IMR-90 (cell line): ENCODE data around the gene MSL3B.

Experiments used
- ATAC-seq: fragments of 200-7000 bp; cut with Tn5 transposase; 2 replicates; pipeline ENCODE4 v1.9.1; 2020; ENCODE audit warnings: low read depth, mild to moderate bottlenecking, moderate library complexity
- BruUV-seq: library from RNA; stranded (reverse); fragments of 400-500 nt; replicated peaks from 2 replicates; lab custom pipeline; 2021; lab: Mats Ljungman, UMichigan
- CTCF ChIA-PET: fragments of 300-600 bp; formaldehyde crosslinking; extraction: SDS; loops from one replicate; lab custom pipeline; 2021; ENCODE audit warnings: antibody characterized with exemption; lab: Yijun Ruan, JAX
- POLR2A ChIA-PET: fragments of 300-600 bp; sonication (Branson Sonifier 250); formaldehyde crosslinking; loops from one replicate; lab custom pipeline; 2022; ENCODE audit warnings: antibody characterized with exemption; ENCODE audit not compliant: unreplicated experiment; lab: Charles Lee
- DNase-seq: peaks from one replicate; pipeline ENCODE4 v3.0.0; 2013
- H2AFZ ChIP-seq: replicated peaks from 2 replicates; pipeline ENCODE3; 2013; ENCODE audit warnings: low read length, mild to moderate bottlenecking; ENCODE audit not compliant: poor library complexity
- H2AK5ac ChIP-seq: 2 replicates; pipeline ENCODE4 v1.6.1; 2013; ENCODE audit warnings: low read depth, low read length, inconsistent platforms
- H2AK9ac ChIP-seq: replicated peaks from 2 replicates; pipeline ENCODE3; 2013; ENCODE audit warnings: mild to moderate bottlenecking, low read depth, low read length, moderate library complexity; ENCODE audit not compliant: poor library complexity
- H2BK120ac ChIP-seq: 2 replicates; pipeline ENCODE4 v1.6.1; 2013; ENCODE audit warnings: low read depth, low read length, inconsistent platforms
- H2BK15ac ChIP-seq: 3 replicates; pipeline ENCODE4 v1.6.1; 2013; ENCODE audit warnings: low read depth, low read length, inconsistent platforms
- H2BK20ac ChIP-seq: 2 replicates; pipeline ENCODE4 v1.6.1; 2013; ENCODE audit warnings: low read depth, mild to moderate bottlenecking, inconsistent platforms, low read length, moderate library complexity
- H2BK5ac ChIP-seq: 2 replicates; pipeline ENCODE4 v1.6.1; 2013; ENCODE audit warnings: mild to moderate bottlenecking, low read depth, low read length, inconsistent platforms; ENCODE audit not compliant: poor library complexity, severe bottlenecking
- H3K14ac ChIP-seq: replicated peaks from 2 replicates; pipeline ENCODE4 v1.6.1; 2013; ENCODE audit warnings: low read depth, low read length, inconsistent platforms
- H3K18ac ChIP-seq: 2 replicates; pipeline ENCODE4 v1.6.1; 2013; ENCODE audit warnings: low read depth, low read length, control low read depth
- H3K23ac ChIP-seq: 2 replicates; pipeline ENCODE4 v1.6.1; 2013; ENCODE audit warnings: low read depth, low read length, inconsistent platforms
- H3K27ac ChIP-seq: 2 replicates; pipeline ENCODE4 v1.5.1; 2013; ENCODE audit warnings: mild to moderate bottlenecking, control low read depth, low read length; ENCODE audit not compliant: insufficient read depth
- H3K27me3 ChIP-seq: 2 replicates; pipeline ENCODE4 v1.6.1; 2013; ENCODE audit warnings: low read length; ENCODE audit not compliant: control insufficient read depth, insufficient read depth
- H3K36me3 ChIP-seq: 2 replicates; pipeline ENCODE4 v1.6.1; 2013; ENCODE audit warnings: low read length, mixed read lengths; ENCODE audit not compliant: control insufficient read depth, insufficient read depth
- H3K4ac ChIP-seq: 2 replicates; pipeline ENCODE4 v1.6.1; 2013; ENCODE audit warnings: low read depth, low read length, inconsistent platforms
- H3K4me1 ChIP-seq: 2 replicates; pipeline ENCODE4 v1.6.1; 2013; ENCODE audit warnings: low read length, mixed read lengths; ENCODE audit not compliant: control insufficient read depth, insufficient read depth
- H3K4me2 ChIP-seq: 2 replicates; pipeline ENCODE4 v1.6.1; 2013; ENCODE audit warnings: low read depth, mild to moderate bottlenecking, control low read depth, low read length, moderate library complexity
- H3K4me3 ChIP-seq: 2 replicates; pipeline ENCODE4 v1.5.1; 2013; ENCODE audit warnings: low read depth, mild to moderate bottlenecking, control low read depth, low read length, moderate library complexity; ENCODE audit not compliant: insufficient read depth
- H3K56ac ChIP-seq: 2 replicates; pipeline ENCODE4 v1.6.1; 2013; ENCODE audit warnings: low read length, inconsistent platforms; ENCODE audit not compliant: insufficient read depth; ENCODE audit errors: extremely low read depth
- H3K79me1 ChIP-seq, 2 experiments: 2 replicates each; pipeline ENCODE4 v1.6.1; 2013; ENCODE audit warnings: low read length in 2 of 2, inconsistent platforms in 1 of 2, low read depth in 1 of 2
- H3K9ac ChIP-seq: 2 replicates; pipeline ENCODE4 v1.6.1; 2013; ENCODE audit warnings: low read depth, low read length, control low read depth
- H3K9me1 ChIP-seq: 2 replicates; pipeline ENCODE4 v1.6.1; 2013; ENCODE audit warnings: low read length, inconsistent platforms; ENCODE audit not compliant: insufficient read depth
- H3K9me3 ChIP-seq: 2 replicates; pipeline ENCODE4 v1.6.1; 2013; ENCODE audit warnings: low read length; ENCODE audit not compliant: control insufficient read depth, insufficient read depth
- H4K20me1 ChIP-seq: 2 replicates; pipeline ENCODE4 v1.6.1; 2013; ENCODE audit warnings: low read length, inconsistent platforms; ENCODE audit not compliant: insufficient read depth
- H4K5ac ChIP-seq: 2 replicates; pipeline ENCODE4 v1.6.1; 2013; ENCODE audit warnings: mild to moderate bottlenecking, low read depth, low read length, control low read depth
- H4K8ac ChIP-seq, 2 experiments: 2 replicates each; pipeline ENCODE4 v1.6.1; 2013; ENCODE audit warnings: low read depth in 2 of 2, low read length in 2 of 2, control low read depth in 1 of 2, inconsistent platforms in 1 of 2
- H4K91ac ChIP-seq: 2 replicates; pipeline ENCODE4 v1.6.1; 2013; ENCODE audit warnings: low read depth, low read length, inconsistent platforms; ENCODE audit not compliant: insufficient read depth
- CEBPB ChIP-seq: IDR thresholded peaks from 2 replicates; pipeline ENCODE4 v1.6.1; 2012; ENCODE audit warnings: low read depth, low read length, improper control_type of control experiment
- FOS ChIP-seq: fragments of 150-350 bp; IDR thresholded peaks from 2 replicates; pipeline ENCODE4 v1.6.1; 2016; ENCODE audit warnings: low read depth, low read length
- MAFK ChIP-seq: IDR thresholded peaks from 2 replicates; pipeline ENCODE4 v1.6.1; 2012; ENCODE audit warnings: low read depth, low read length, improper control_type of control experiment
- MXI1 ChIP-seq: IDR thresholded peaks from 2 replicates; pipeline ENCODE4 v1.6.1; 2012; ENCODE audit warnings: low read depth, mild to moderate bottlenecking, low read length, moderate library complexity, borderline replicate concordance
- NFE2L2 ChIP-seq: fragments of 150-350 bp; IDR thresholded peaks from 2 replicates; pipeline ENCODE4 v1.6.1; 2016; ENCODE audit warnings: low read depth, mild to moderate bottlenecking, low read length
- POLR2A ChIP-seq: IDR thresholded peaks from 2 replicates; pipeline ENCODE4 v1.6.1; 2012; ENCODE audit warnings: mild to moderate bottlenecking, low read depth, low read length
- RAD21 ChIP-seq: IDR thresholded peaks from 2 replicates; pipeline ENCODE4 v1.6.1; 2012; ENCODE audit warnings: low read length, improper control_type of control experiment
- whole genome bisulfite sequencing, 2 experiments: methylation state at CpG; one replicate each; pipeline versions ENCODE4 v1.1.5 to v1.1.7; 2013; ENCODE audit warnings: missing lambda C conversion rate in 2 of 2; ENCODE audit not compliant: insufficient read length in 1 of 2; ENCODE audit errors: extremely low coverage in 2 of 2; 5-methylcytosine and 5-hydroxymethylcytosine counted together
- dilution Hi-C: fragments of 300-500 bp; cut with HindIII; formaldehyde crosslinking; loops from one replicate; pipeline ENCODE4 v1.14.3; 2018; ENCODE audit warnings: low sequenced_read_pairs; ENCODE audit not compliant: unreplicated experiment
- in situ Hi-C: fragments of 300-500 bp; cut with MboI; formaldehyde crosslinking; loops from 3 replicates; pipeline ENCODE4 v1.14.3; 2019; ENCODE audit warnings: low sequenced_read_pairs, inconsistent platforms, mixed read lengths
- intact Hi-C: fragments of 100-400 bp; cut with micrococcal nuclease; formaldehyde crosslinking; loops from 2 replicates; pipeline ENCODE4 v1.10.0; 2022
- TF ChIP-seq, protein P1 (sequence below): fragments of 150-350 bp; IDR thresholded peaks from 2 replicates; pipeline ENCODE4 v1.6.1; 2017; ENCODE audit warnings: mild to moderate bottlenecking, antibody characterized with exemption, low read length, low read depth

The MSL3B gene

GRCh38 chr2:233852056-233852455 lies 16.1 kb downstream of the MSL3B start (continued):
- TF ChIP-seq, protein P1, sequence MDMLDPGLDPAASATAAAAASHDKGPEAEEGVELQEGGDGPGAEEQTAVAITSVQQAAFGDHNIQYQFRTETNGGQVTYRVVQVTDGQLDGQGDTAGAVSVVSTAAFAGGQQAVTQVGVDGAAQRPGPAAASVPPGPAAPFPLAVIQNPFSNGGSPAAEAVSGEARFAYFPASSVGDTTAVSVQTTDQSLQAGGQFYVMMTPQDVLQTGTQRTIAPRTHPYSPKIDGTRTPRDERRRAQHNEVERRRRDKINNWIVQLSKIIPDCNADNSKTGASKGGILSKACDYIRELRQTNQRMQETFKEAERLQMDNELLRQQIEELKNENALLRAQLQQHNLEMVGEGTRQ: no peak
- TF ChIP-seq MXI1 (no peak), MAFK (no peak), FOS (no peak), RAD21 (no peak), CEBPB (no peak), POLR2A (no peak)

DNA sequence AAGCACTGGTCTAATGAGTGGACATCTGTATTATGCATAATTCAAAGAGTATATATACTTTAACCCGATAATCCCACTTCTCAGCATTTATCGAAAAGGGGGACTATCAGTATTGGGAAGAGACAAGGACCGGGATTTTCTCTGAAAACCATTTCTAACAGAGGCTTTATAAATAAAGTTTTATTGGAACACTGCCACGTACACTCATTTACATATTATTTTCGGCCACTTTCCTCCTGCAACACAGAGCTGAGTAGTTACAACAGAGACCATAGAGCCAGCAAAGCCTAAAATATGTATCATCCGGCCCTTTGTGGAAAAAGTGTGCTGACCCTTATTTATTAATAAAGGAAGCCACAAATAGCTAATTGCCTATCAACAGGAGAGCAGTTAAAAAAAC lies 17.0 kb downstream of the MSL3B start:
- Histone ChIP-seq H3K4me2 (no peak overlapping the region), H2BK15ac (no peak overlapping the region), H4K8ac (peak overlapping the region in 1 of 2 experiments; percentile 17; a peak in 1 of 4 replicates), H3K27ac (no peak overlapping the region), H3K56ac (no peak overlapping the region), H2BK120ac (no peak overlapping the region), H3K4me1 (peaks cover 13% of the 10 kb centered on the region), H4K5ac (no peak overlapping the region), H3K36me3 (peaks cover 9% of the 10 kb centered on the region), H3K9ac (no peak overlapping the region), H2AK9ac (no peak overlapping the region), H3K9me3 (no peaks in the 10 kb centered on the region), H3K4ac (no peak overlapping the region), H2BK5ac (no peak overlapping the region), H4K20me1 (no peaks in the 10 kb centered on the region; the same call in 1 of the 2 replicates), H3K4me3 (no peak overlapping the region), H2AK5ac (no peak overlapping the region), H3K27me3 (no peaks in the 10 kb centered on the region), H3K9me1 (peaks cover 10% of the 10 kb centered on the region; the same call in 1 of the 2 replicates), H4K91ac (no peak overlapping the region), H2AFZ (no peak overlapping the region), H3K79me1 (peaks cover 40 to 60% of the 10 kb centered on the region in 2 experiments), H3K23ac (no peak overlapping the region), H2BK20ac (no peak overlapping the region), H3K18ac (no peak overlapping the region), H3K14ac (no peak overlapping the region)
- ChIA-PET POLR2A (no interaction called here), CTCF (no interaction called here)
- TF ChIP-seq NFE2L2: no peak
- no peak for ATAC-seq
- no TSS peak for BruUV-seq
- intact Hi-C loops (loop anchor here (10.0 kb wide), 2 partner anchors 286 to 694 kb away; partner anchors contain the start of gene USP40), in situ Hi-C loops (no loop called here), dilution Hi-C loops (no loop called here)
- DNase-seq: no peak
- WGBS, 2 experiments: no CpG with 5 or more reads among the region's 6 CpGs
